H9 (cell line): ENCODE data around the gene AAMP. TPM values are rescaled to one million over a fixed set of nuclear protein-coding genes. Genes with fewer than 3 reads are reported as not detected.

ENCODE experiments used
- DNase-seq: peaks from one replicate; pipeline ENCODE4 v3.0.0-alpha.2; 2017
- H2AFZ ChIP-seq: one replicate; pipeline ENCODE4 v1.6.1; 2013; ENCODE audit warnings: mild to moderate bottlenecking, low read length, control low read depth, moderate library complexity
- H2AK5ac ChIP-seq: 2 replicates; pipeline ENCODE4 v1.6.1; 2013; ENCODE audit warnings: low read length, control low read depth, mixed read lengths; ENCODE audit not compliant: insufficient read length
- H2BK120ac ChIP-seq: one replicate; pipeline ENCODE4 v1.6.1; 2013; ENCODE audit warnings: low read depth, mild to moderate bottlenecking, low read length, control low read depth, inconsistent platforms; ENCODE audit not compliant: poor library complexity, severe bottlenecking
- H2BK12ac ChIP-seq: 2 replicates; pipeline ENCODE4 v1.6.1; 2013; ENCODE audit warnings: low read length, control low read depth, mixed read lengths, low read depth; ENCODE audit not compliant: insufficient read length
- H2BK15ac ChIP-seq: 2 replicates; pipeline ENCODE4 v1.6.1; 2013; ENCODE audit warnings: low read depth, low read length, control low read depth
- H2BK20ac ChIP-seq: one replicate; pipeline ENCODE4 v1.6.1; 2013; ENCODE audit warnings: low read depth, mild to moderate bottlenecking, low read length, control low read depth, inconsistent platforms; ENCODE audit not compliant: poor library complexity, severe bottlenecking
- H2BK5ac ChIP-seq: 2 replicates; pipeline ENCODE4 v1.6.1; 2013; ENCODE audit warnings: low read length, control low read depth, mixed read lengths; ENCODE audit not compliant: insufficient read length
- H3K14ac ChIP-seq: 2 replicates; pipeline ENCODE4 v1.6.1; 2013; ENCODE audit warnings: low read length, control low read depth; ENCODE audit not compliant: insufficient read depth
- H3K18ac ChIP-seq: 2 replicates; pipeline ENCODE4 v1.6.1; 2013; ENCODE audit warnings: low read depth, mild to moderate bottlenecking, mixed read lengths, low read length, control low read depth; ENCODE audit not compliant: insufficient read length
- H3K23ac ChIP-seq: 2 replicates; pipeline ENCODE4 v1.6.1; 2013; ENCODE audit warnings: low read length, control low read depth, mixed read lengths, low read depth; ENCODE audit not compliant: insufficient read length
- H3K23me2 ChIP-seq: 2 replicates; pipeline ENCODE4 v1.6.1; 2013; ENCODE audit warnings: low read depth, mild to moderate bottlenecking, mixed read lengths, low read length, control low read depth; ENCODE audit not compliant: insufficient read length, poor library complexity, severe bottlenecking
- H3K27ac ChIP-seq: 2 replicates; pipeline ENCODE4 v1.5.1; 2013; ENCODE audit warnings: low read length, control low read depth, mixed read lengths, low read depth; ENCODE audit not compliant: insufficient read length
- H3K27me3 ChIP-seq: 2 replicates; pipeline ENCODE4 v1.6.1; 2013; ENCODE audit warnings: low read length, control low read depth, inconsistent platforms; ENCODE audit not compliant: insufficient read depth
- H3K4ac ChIP-seq: 2 replicates; pipeline ENCODE4 v1.6.1; 2013; ENCODE audit warnings: low read depth, mild to moderate bottlenecking, control low read depth, inconsistent platforms, low read length, moderate library complexity
- H3K4me1 ChIP-seq: 2 replicates; pipeline ENCODE4 v1.6.1; 2013; ENCODE audit warnings: low read length, control low read depth, inconsistent platforms; ENCODE audit not compliant: insufficient read depth
- H3K4me2 ChIP-seq: 2 replicates; pipeline ENCODE4 v1.6.1; 2013; ENCODE audit warnings: low read length, control low read depth, mixed read lengths; ENCODE audit not compliant: insufficient read length, insufficient read depth
- H3K56ac ChIP-seq: 2 replicates; pipeline ENCODE4 v1.6.1; 2013; ENCODE audit warnings: low read depth, mild to moderate bottlenecking, mixed read lengths, low read length, control low read depth; ENCODE audit not compliant: insufficient read length
- H3K79me1 ChIP-seq: 2 replicates; pipeline ENCODE4 v1.6.1; 2013; ENCODE audit warnings: low read depth, mild to moderate bottlenecking, moderate library complexity, low read length, control low read depth, inconsistent platforms; ENCODE audit not compliant: insufficient read depth, poor library complexity, severe bottlenecking
- H3K79me2 ChIP-seq: 2 replicates; pipeline ENCODE4 v1.6.1; 2013; ENCODE audit warnings: low read length, control low read depth, inconsistent platforms; ENCODE audit not compliant: insufficient read depth
- H3K9ac ChIP-seq: 2 replicates; pipeline ENCODE4 v1.6.1; 2013; ENCODE audit warnings: low read length, control low read depth, mixed read lengths; ENCODE audit not compliant: insufficient read length; ENCODE audit errors: extremely low read depth
- H3K9me3 ChIP-seq: one replicate; pipeline ENCODE4 v1.6.1; 2013; ENCODE audit warnings: low read depth, low read length, inconsistent platforms; ENCODE audit not compliant: control insufficient read depth
- H3T11ph ChIP-seq: one replicate; pipeline ENCODE4 v1.6.1; 2013; ENCODE audit warnings: mild to moderate bottlenecking, low read length, control low read depth, inconsistent platforms
- H4K20me1 ChIP-seq: one replicate; pipeline ENCODE4 v1.6.1; 2013; ENCODE audit not compliant: control insufficient read depth, insufficient read length, insufficient read depth
- H4K5ac ChIP-seq: 2 replicates; pipeline ENCODE4 v1.6.1; 2013; ENCODE audit warnings: low read depth, mild to moderate bottlenecking, mixed read lengths, low read length, control low read depth; ENCODE audit not compliant: insufficient read length
- H4K8ac ChIP-seq: replicated peaks from 2 replicates; pipeline ENCODE4 v1.6.1; 2013; ENCODE audit warnings: low read length, control low read depth, mixed read lengths, low read depth; ENCODE audit not compliant: insufficient read length
- H4K91ac ChIP-seq: 2 replicates; pipeline ENCODE4 v1.6.1; 2013; ENCODE audit warnings: low read depth, mild to moderate bottlenecking, moderate library complexity, mixed read lengths, low read length, control low read depth; ENCODE audit not compliant: insufficient read length
- H3K27ac Mint-ChIP-seq, 3 experiments: 2 replicates in 2 of 3; 3 replicates in 1 of 3; pipeline ENCODE4 v1.8.0; 2020 to 2021; ENCODE audit warnings: mixed read lengths in 3 of 3, mild to moderate bottlenecking in 1 of 3, moderate library complexity in 1 of 3
- H3K27me3 Mint-ChIP-seq: 2 replicates; pipeline ENCODE4 v1.8.0; 2021; ENCODE audit warnings: low read depth, mild to moderate bottlenecking, moderate library complexity, mixed read lengths
- H3K36me3 Mint-ChIP-seq, 3 experiments: 2 replicates in 2 of 3; 3 replicates in 1 of 3; pipeline ENCODE4 v1.8.0; 2020 to 2021; ENCODE audit warnings: low read depth in 3 of 3, mixed read lengths in 3 of 3; ENCODE audit not compliant: insufficient read depth in 1 of 3
- H3K4me1 Mint-ChIP-seq, 2 experiments: 2 replicates each; pipeline ENCODE4 v1.8.0; 2020; ENCODE audit warnings: mixed read lengths in 2 of 2
- H3K4me3 Mint-ChIP-seq, 2 experiments: 2 replicates in 1 of 2; 3 replicates in 1 of 2; pipeline ENCODE4 v1.8.0; 2020 to 2021; ENCODE audit warnings: mild to moderate bottlenecking in 2 of 2, mixed read lengths in 2 of 2, moderate library complexity in 1 of 2
- H3K9me3 Mint-ChIP-seq, 2 experiments: 2 replicates in 1 of 2; 3 replicates in 1 of 2; pipeline ENCODE4 v1.8.0; 2020; ENCODE audit warnings: mild to moderate bottlenecking in 2 of 2, mixed read lengths in 2 of 2, moderate library complexity in 1 of 2
- WGBS: extraction: QIAGEN DNeasy Blood & Tissue Kit; methylation state at CpG from one replicate; pipeline ENCODE4 v1.1.7; 2013; ENCODE audit warnings: missing lambda C conversion rate, low lambda C conversion rate, mixed read lengths; ENCODE audit not compliant: insufficient read length; ENCODE audit errors: extremely low coverage; 5-methylcytosine and 5-hydroxymethylcytosine counted together
- total RNA-seq: library from RNA; stranded (reverse); gene quantifications from 2 replicates; pipeline ENCODE4 v1.2.1, GENCODE V29; 2021
- TF ChIP-seq, protein P1 (sequence below): fragments of 200-600 bp; sonication (generic); conservative IDR thresholded peaks from 3 replicates; pipeline ENCODE4 v1.8.0; 2021; ENCODE audit warnings: antibody characterized with exemption, mild to moderate bottlenecking

AAMP gene
- total RNA-seq, 1 experiment from 2014 or later, result 103 TPM

DNA sequence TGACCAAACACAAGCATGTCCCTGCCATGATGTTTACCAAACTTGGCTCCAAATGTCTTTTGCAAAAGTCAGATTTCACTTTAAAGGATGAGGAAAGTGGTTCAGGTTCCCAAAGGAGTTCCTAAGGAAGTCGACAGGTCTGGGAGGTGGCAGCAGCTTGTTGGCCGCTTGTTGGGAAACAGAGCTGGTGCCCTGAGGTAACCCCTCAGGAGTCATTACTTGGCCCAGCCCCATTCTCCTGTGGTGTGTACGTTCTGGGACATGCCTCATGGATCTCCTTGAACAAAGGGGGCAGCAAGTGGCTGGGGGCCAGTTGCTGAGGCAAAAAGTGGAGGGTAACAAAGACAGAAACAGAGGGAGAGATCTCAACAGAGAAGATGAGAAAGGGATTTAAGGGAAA, 11.5 kb upstream of the AAMP start:
- Histone ChIP-seq H3K27ac (no peak overlapping the region), H3K4me2 (no peak overlapping the region), H3K27me3 (no peaks in the 10 kb centered on the region), H3K23me2 (no peaks in the 10 kb centered on the region), H3K79me2 (no peaks in the 10 kb centered on the region), H3K4ac (no peak overlapping the region), H4K8ac (no peak overlapping the region), H3K9me3 (no peaks in the 10 kb centered on the region), H4K91ac (no peak overlapping the region), H3K18ac (no peak overlapping the region), H2AK5ac (no peak overlapping the region), H3K4me1 (no peaks in the 10 kb centered on the region; the same call in 1 of the 2 replicates), H2AFZ (no peak overlapping the region), H2BK12ac (no peak overlapping the region), H3T11ph (no peak overlapping the region), H2BK120ac (no peak overlapping the region), H2BK15ac (no peak overlapping the region), H4K20me1 (no peaks in the 10 kb centered on the region), H2BK5ac (no peak overlapping the region), H3K23ac (no peak overlapping the region), H2BK20ac (no peak overlapping the region), H3K9ac (no peak overlapping the region), H3K14ac (no peak overlapping the region), H4K5ac (no peak overlapping the region), H3K79me1 (no peaks in the 10 kb centered on the region), H3K56ac (no peak overlapping the region)
- no peaks in the 10 kb centered on the region; a peak in 1 of 5 replicates for H3K9me3 Mint-ChIP-seq
- DNase-seq, result no peak
- TF ChIP-seq, protein P1, sequence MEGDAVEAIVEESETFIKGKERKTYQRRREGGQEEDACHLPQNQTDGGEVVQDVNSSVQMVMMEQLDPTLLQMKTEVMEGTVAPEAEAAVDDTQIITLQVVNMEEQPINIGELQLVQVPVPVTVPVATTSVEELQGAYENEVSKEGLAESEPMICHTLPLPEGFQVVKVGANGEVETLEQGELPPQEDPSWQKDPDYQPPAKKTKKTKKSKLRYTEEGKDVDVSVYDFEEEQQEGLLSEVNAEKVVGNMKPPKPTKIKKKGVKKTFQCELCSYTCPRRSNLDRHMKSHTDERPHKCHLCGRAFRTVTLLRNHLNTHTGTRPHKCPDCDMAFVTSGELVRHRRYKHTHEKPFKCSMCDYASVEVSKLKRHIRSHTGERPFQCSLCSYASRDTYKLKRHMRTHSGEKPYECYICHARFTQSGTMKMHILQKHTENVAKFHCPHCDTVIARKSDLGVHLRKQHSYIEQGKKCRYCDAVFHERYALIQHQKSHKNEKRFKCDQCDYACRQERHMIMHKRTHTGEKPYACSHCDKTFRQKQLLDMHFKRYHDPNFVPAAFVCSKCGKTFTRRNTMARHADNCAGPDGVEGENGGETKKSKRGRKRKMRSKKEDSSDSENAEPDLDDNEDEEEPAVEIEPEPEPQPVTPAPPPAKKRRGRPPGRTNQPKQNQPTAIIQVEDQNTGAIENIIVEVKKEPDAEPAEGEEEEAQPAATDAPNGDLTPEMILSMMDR, result no peak
- no peaks in the 10 kb centered on the region for H3K27me3 Mint-ChIP-seq
- peaks cover 2 to 25% (median 21%) of the 10 kb centered on the region in 3 experiments for H3K36me3 Mint-ChIP-seq
- H3K4me1 Mint-ChIP-seq, result peaks cover 6 to 7% of the 10 kb centered on the region in 2 experiments
- WGBS, result no CpG with 5 or more reads among the region's 3 CpGs
- H3K4me3 Mint-ChIP-seq, result no peak overlapping the region; a peak in 1 of 5 replicates
- peak overlapping the region in 2 of 3 experiments; percentile 52 to 53; a peak in 3 of 7 replicates for H3K27ac Mint-ChIP-seq
